MCF 10A (cell line): ENCODE results near the gene ADARB1. TPM values are rescaled to one million over a fixed set of nuclear protein-coding genes. Genes with fewer than 3 reads are reported as not detected.

ENCODE experiments used
- BruUV-seq: library from RNA; stranded (reverse); fragments of 400-500 nt; replicated peaks from 2 replicates; lab custom pipeline; 2021; lab: Mats Ljungman, UMichigan
- CTCF ChIA-PET: fragments of 300-600 bp; sonication (Branson Sonifier 250); formaldehyde crosslinking; extraction: SDS; loops from one replicate; lab custom pipeline; 2021; ENCODE audit warnings: antibody characterized with exemption, inconsistent platforms; lab: Yijun Ruan, JAX
- POLR2A ChIA-PET: fragments of 300-600, 350-650 bp; sonication (Branson Sonifier 250); formaldehyde crosslinking; extraction: SDS; loops from one replicate; lab custom pipeline; 2020; ENCODE audit warnings: antibody characterized with exemption, inconsistent platforms; lab: Yijun Ruan, JAX
- DNase-seq: peaks from one replicate; pipeline ENCODE4 v3.0.0-alpha.2; 2018; ENCODE audit not compliant: unreplicated experiment
- H3K27ac Mint-ChIP-seq: one replicate; pipeline ENCODE4 v1.8.0; 2022; ENCODE audit warnings: mild to moderate bottlenecking, low read depth, mixed read lengths; ENCODE audit not compliant: unreplicated experiment
- H3K27me3 Mint-ChIP-seq: one replicate; pipeline ENCODE4 v1.8.0; 2022; ENCODE audit warnings: mixed read lengths; ENCODE audit not compliant: insufficient read depth, unreplicated experiment
- H3K36me3 Mint-ChIP-seq: one replicate; pipeline ENCODE4 v1.8.0; 2022; ENCODE audit warnings: mild to moderate bottlenecking, moderate library complexity, mixed read lengths; ENCODE audit not compliant: insufficient read depth, unreplicated experiment
- H3K4me1 Mint-ChIP-seq: one replicate; pipeline ENCODE4 v1.8.0; 2022; ENCODE audit warnings: mixed read lengths; ENCODE audit not compliant: insufficient read depth, unreplicated experiment
- H3K4me3 Mint-ChIP-seq: one replicate; pipeline ENCODE4 v1.8.0; 2022; ENCODE audit warnings: mild to moderate bottlenecking, moderate library complexity, mixed read lengths; ENCODE audit not compliant: unreplicated experiment
- H3K9me3 Mint-ChIP-seq: one replicate; pipeline ENCODE4 v1.8.0; 2022; ENCODE audit warnings: mixed read lengths; ENCODE audit not compliant: unreplicated experiment
- intact Hi-C: fragments of 100-400 bp; cut with micrococcal nuclease; formaldehyde crosslinking; loops from 2 replicates; pipeline ENCODE4 v1.14.1; 2022
- total RNA-seq: library from RNA; stranded (reverse); gene quantifications from 2 replicates; pipeline ENCODE4 v1.2.3, GENCODE V29; 2022
- TF ChIP-seq, protein P1 (sequence below): fragments of 200-600 bp; IDR thresholded peaks from one replicate; pipeline ENCODE4 v1.8.0; 2022; ENCODE audit warnings: antibody characterized with exemption, mild to moderate bottlenecking; ENCODE audit not compliant: unreplicated experiment

ADARB1 gene
- total RNA-seq, 1 experiment from 2014 or later, result 19.4 TPM

DNA sequence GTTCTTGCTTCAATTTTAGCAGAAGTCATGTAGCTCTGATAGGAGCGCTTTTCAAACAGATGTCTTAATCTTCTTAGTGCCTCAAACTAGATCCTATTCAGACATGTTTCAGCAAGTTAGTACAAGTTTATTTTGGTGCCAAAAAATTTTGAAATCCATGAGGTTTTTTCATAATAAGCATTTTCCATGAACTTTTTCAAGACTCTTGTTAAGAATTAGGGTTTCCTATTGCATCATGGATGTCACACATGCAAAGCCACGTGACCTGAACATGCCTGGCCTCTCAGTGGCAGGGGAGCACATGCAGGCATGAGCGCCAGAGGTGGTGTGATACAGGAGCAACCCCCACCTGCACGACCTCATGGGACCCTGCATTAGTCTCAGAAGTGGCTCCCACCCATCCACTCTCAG lies 145.7 kb downstream of the ADARB1 start:
- Mint-ChIP-seq H3K27me3 (no peaks in the 10 kb centered on the region), H3K27ac (no peak overlapping the region), H3K4me3 (no peak overlapping the region), H3K9me3 (peaks cover 12% of the 10 kb centered on the region), H3K36me3 (peaks cover 9% of the 10 kb centered on the region), H3K4me1 (no peaks in the 10 kb centered on the region)
- intact Hi-C loops, result no loop called here
- DNase-seq, result peak; percentile 29
- TF ChIP-seq, protein P1, sequence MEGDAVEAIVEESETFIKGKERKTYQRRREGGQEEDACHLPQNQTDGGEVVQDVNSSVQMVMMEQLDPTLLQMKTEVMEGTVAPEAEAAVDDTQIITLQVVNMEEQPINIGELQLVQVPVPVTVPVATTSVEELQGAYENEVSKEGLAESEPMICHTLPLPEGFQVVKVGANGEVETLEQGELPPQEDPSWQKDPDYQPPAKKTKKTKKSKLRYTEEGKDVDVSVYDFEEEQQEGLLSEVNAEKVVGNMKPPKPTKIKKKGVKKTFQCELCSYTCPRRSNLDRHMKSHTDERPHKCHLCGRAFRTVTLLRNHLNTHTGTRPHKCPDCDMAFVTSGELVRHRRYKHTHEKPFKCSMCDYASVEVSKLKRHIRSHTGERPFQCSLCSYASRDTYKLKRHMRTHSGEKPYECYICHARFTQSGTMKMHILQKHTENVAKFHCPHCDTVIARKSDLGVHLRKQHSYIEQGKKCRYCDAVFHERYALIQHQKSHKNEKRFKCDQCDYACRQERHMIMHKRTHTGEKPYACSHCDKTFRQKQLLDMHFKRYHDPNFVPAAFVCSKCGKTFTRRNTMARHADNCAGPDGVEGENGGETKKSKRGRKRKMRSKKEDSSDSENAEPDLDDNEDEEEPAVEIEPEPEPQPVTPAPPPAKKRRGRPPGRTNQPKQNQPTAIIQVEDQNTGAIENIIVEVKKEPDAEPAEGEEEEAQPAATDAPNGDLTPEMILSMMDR, result no peak
- CTCF ChIA-PET, result interaction anchor here (0.7 kb wide), 1 partner anchor 271 kb away, joined by 3 read pairs; no protein-coding TSS in a partner anchor
- BruUV-seq, result no TSS peak
- POLR2A ChIA-PET, result interaction anchor here (0.7 kb wide), 2 partner anchors 10 to 416 kb away, joined by 3 to 4 read pairs; no protein-coding TSS in a partner anchor

DNA sequence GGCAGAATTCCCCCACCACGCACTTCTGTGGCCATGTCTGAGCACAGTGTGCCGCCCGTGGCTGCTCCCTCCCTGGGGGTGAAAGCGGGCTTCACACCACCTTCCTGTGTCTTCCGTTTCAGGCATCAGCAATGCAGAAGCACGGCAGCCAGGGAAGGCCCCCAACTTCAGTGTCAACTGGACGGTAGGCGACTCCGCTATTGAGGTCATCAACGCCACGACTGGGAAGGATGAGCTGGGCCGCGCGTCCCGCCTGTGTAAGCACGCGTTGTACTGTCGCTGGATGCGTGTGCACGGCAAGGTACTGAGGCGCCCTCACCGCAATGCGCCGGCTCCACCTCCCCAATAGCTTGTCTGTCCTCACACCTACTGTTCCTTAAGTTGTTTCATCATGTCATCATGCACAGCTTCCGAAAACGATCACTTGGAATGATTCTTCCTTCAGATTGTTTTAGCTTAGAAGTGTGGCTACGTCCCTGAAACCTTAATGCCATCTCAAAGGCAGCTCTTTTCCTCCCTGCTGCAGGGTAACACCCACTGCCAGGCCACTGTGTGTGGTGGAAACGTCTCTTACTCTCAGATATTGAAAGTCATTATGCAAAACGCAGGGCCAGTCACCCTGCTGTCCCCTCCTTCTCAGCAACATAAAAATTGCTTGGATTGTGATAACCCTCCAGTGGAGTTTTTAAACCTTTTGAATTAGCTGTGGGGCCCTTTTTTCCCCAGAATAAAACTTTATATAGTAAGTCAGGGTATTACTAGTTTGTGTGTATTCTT lies 146.5 kb downstream of the ADARB1 start:
- BruUV-seq, result no TSS peak
- peaks cover 9% of the 10 kb centered on the region for H3K36me3 Mint-ChIP-seq
- no peak overlapping the region for H3K27ac Mint-ChIP-seq
- H3K4me3 Mint-ChIP-seq, result no peak overlapping the region
- H3K9me3 Mint-ChIP-seq, result peaks cover 12% of the 10 kb centered on the region
- H3K4me1 Mint-ChIP-seq, result no peaks in the 10 kb centered on the region
- no peaks in the 10 kb centered on the region for H3K27me3 Mint-ChIP-seq
- TF ChIP-seq, protein P1, result no peak
- CTCF ChIA-PET, result interaction anchor here (1.3 kb wide), 1 partner anchor 80 kb away, joined by 4 read pairs; no protein-coding TSS in a partner anchor
- POLR2A ChIA-PET, result no interaction called here
- no peak for DNase-seq
- intact Hi-C loops, result no loop called here

DNA sequence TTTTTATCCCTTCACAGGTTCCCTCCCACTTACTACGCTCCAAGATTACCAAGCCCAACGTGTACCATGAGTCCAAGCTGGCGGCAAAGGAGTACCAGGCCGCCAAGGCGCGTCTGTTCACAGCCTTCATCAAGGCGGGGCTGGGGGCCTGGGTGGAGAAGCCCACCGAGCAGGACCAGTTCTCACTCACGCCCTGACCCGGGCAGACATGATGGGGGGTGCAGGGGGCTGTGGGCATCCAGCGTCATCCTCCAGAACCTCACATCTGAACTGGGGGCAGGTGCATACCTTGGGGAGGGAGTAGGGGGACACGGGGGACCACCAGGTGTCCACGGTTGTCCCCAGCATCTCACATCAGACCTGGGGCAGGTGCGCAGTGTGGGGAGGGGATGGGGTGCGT lies 147.6 kb downstream of the ADARB1 start:
- H3K27ac Mint-ChIP-seq, result no peak overlapping the region
- peaks cover 12% of the 10 kb centered on the region for H3K9me3 Mint-ChIP-seq
- ChIA-PET POLR2A (no interaction called here), CTCF (no interaction called here)
- H3K4me1 Mint-ChIP-seq, result no peaks in the 10 kb centered on the region
- no peak for DNase-seq
- H3K27me3 Mint-ChIP-seq, result no peaks in the 10 kb centered on the region
- no peak overlapping the region for H3K4me3 Mint-ChIP-seq
- H3K36me3 Mint-ChIP-seq, result peaks cover 9% of the 10 kb centered on the region
- no TSS peak for BruUV-seq
- TF ChIP-seq, protein P1, result no peak
- intact Hi-C loops, result no loop called here

DNA sequence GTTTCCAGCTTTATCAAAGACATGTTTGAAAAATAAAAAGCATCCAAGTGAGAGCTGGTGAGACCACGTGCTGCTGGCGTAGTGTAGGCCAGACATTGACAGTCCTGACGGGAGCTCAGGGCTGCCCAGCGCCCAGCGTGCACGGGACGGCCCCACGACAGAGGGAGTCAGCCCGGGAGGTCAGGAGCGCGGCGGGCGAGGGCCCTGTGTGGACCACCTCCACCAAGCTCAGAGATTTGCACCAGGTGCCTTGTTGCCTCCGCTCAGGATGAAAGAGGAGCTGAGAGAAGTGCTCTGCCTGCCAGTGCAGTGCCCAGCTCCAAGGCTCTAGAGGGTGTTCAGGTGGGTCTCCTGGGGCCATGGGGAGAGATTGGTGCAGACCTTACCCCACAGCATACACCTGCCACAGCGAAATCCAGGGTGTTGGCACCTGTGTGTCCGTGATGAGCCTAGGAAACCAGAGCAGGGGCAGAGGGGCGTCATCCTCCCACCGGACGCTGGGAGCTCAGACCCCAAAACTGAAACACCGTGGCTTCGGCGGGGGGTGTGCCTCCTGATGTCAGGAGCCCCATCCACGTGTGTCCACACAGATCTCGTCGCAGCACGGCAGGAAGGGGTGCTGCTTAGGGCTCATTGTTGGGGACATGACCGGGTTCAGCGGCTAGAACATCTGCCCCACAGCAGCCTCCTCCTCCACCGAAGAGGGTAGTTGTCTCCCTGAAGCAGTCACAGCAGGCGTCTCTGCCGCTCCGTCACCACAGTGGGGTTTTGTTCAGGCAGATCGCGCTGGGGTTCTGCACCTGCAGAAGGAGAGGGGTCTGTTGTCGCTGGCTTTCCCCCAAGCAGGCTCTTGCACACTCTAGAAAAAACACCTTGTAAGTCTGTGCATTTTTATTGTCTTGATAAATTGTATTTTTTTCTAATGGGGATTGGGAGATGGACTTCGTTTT lies 149.1 kb downstream of the ADARB1 start:
- no peak overlapping the region for H3K4me3 Mint-ChIP-seq
- peaks cover 11% of the 10 kb centered on the region for H3K4me1 Mint-ChIP-seq
- TF ChIP-seq, protein P1, result no peak
- ChIA-PET POLR2A (no interaction called here), CTCF (interaction anchor here (1.2 kb wide), 1 partner anchor 82 kb away, joined by 4 read pairs; no protein-coding TSS in a partner anchor)
- H3K27ac Mint-ChIP-seq, result no peak overlapping the region
- H3K9me3 Mint-ChIP-seq, result peaks cover 3% of the 10 kb centered on the region
- DNase-seq, result no peak
- H3K27me3 Mint-ChIP-seq, result no peaks in the 10 kb centered on the region
- H3K36me3 Mint-ChIP-seq, result peaks cover 9% of the 10 kb centered on the region
- no TSS peak for BruUV-seq
- intact Hi-C loops, result no loop called here
